ENCODE results near the gene RFC3. TPM values are rescaled to one million over a fixed set of nuclear protein-coding genes. Genes with fewer than 3 reads are reported as not detected.

Gene RFC3
- total and polyA plus RNA-seq, 2 donors (not counting 1 experiment from before 2014, with no cell fraction given) = 3.1 to 13.4 TPM

DNA sequence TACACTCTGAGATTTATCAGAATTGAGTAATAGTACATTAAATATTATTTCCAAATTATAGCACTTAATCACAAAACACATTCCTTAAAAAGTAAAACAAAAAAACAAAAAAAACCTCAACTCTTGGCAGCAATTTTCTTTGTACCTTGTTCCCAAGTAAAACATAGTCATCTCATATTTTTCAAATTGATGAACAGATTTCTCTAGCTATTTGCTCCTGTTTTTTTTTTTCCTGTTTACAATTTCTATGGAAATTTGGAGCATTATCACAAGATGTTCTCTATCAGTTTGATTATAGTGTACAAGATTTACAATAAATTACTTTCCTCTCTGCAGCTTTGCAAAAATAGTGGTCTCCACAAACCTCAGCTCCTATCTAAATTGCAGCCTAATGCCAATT, 25.0 kb downstream of the RFC3 start:
- no peak for TF ChIP-seq EZH2 (IDR thresholded peaks at IDR 0.05; ENCODE audit: low read length, missing control alignments)
- TF ChIP-seq, protein P1, sequence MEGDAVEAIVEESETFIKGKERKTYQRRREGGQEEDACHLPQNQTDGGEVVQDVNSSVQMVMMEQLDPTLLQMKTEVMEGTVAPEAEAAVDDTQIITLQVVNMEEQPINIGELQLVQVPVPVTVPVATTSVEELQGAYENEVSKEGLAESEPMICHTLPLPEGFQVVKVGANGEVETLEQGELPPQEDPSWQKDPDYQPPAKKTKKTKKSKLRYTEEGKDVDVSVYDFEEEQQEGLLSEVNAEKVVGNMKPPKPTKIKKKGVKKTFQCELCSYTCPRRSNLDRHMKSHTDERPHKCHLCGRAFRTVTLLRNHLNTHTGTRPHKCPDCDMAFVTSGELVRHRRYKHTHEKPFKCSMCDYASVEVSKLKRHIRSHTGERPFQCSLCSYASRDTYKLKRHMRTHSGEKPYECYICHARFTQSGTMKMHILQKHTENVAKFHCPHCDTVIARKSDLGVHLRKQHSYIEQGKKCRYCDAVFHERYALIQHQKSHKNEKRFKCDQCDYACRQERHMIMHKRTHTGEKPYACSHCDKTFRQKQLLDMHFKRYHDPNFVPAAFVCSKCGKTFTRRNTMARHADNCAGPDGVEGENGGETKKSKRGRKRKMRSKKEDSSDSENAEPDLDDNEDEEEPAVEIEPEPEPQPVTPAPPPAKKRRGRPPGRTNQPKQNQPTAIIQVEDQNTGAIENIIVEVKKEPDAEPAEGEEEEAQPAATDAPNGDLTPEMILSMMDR (conservative IDR thresholded peaks at IDR 0.05 in 1 of 2, IDR thresholded peaks at IDR 0.05 in 1 of 2; ENCODE audit: low read depth in 1 of 2, low read length in 2 of 2) = no peak
- Histone ChIP-seq H3K79me2 (ENCODE audit: control insufficient read depth, insufficient read depth, low read length) (no peaks in the 10 kb centered on the region), H3K27me3 (ENCODE audit: control insufficient read depth, insufficient read depth, low read length) (no peaks in the 10 kb centered on the region), H3K27ac (ENCODE audit: insufficient read depth, low read length) (no peak overlapping the region), H3K36me3 (ENCODE audit: control insufficient read depth, insufficient read depth, low read length) (no peaks in the 10 kb centered on the region), H2AFZ (ENCODE audit: low read length) (no peak overlapping the region), H3K4me2 (ENCODE audit: extremely low read depth, insufficient read depth, low read length) (no peak overlapping the region), H3K9me3 (ENCODE audit: control insufficient read depth, insufficient read depth, low read depth, low read length) (no peaks in the 10 kb centered on the region), H3K4me3 (replicated peaks in 1 of 4; ENCODE audit: control extremely low read depth in 1 of 4, insufficient read depth in 1 of 4, low read depth in 3 of 4, low read length in 4 of 4) (no peak overlapping the region), H3K9ac (ENCODE audit: insufficient read depth, low read length) (no peak overlapping the region), H4K20me1 (ENCODE audit: control insufficient read depth, extremely low read depth, insufficient read depth, low read length) (no peaks in the 10 kb centered on the region), H3K4me1 (ENCODE audit: control insufficient read depth, extremely low read depth, insufficient read depth, low read length) (no peaks in the 10 kb centered on the region)
- no peak for DNase-seq (ENCODE audit: low read depth in 2 of 2)

DNA sequence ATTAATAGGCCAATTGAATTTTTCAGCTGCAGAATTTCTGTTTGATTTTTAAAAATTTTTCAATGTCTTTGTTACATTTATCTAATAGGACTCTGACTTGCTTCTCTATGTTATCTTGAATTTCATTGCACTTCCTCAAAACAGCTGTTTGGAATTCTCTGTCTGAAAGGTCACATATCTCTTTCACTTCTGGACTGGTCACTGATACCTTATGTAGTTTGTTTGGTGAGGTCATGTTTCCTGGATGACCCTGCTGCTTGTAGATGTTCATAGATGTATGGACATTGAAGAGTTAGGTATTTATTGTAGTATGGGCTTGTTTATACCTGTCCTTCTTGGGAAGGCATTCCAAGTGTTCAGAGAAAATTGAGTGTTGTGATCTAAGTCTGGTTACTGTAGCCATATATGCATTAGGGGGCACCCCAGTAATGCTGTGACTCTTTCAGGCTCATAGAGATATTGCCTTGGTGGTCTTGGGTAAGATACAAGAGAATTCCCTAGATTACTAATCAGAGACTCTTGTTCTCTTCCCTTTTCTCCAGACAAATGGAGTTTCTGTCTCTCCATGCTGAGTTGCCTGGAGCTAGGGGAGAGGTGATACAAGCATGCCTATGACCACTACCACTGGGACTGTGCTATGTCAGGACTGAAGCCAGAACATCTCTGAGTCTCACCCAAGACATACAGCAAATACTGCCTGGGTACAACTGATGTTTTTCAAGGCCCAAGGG, 27.8 kb downstream of the RFC3 start:
- Histone ChIP-seq H3K27ac (ENCODE audit: insufficient read depth, low read length) (no peak overlapping the region), H3K4me3 (replicated peaks in 1 of 4; ENCODE audit: control extremely low read depth in 1 of 4, insufficient read depth in 1 of 4, low read depth in 3 of 4, low read length in 4 of 4) (no peak overlapping the region)
- TF ChIP-seq, protein P1 (conservative IDR thresholded peaks at IDR 0.05 in 1 of 2, IDR thresholded peaks at IDR 0.05 in 1 of 2; ENCODE audit: low read depth in 1 of 2, low read length in 2 of 2) = no peak
- TF ChIP-seq EZH2 (IDR thresholded peaks at IDR 0.05; ENCODE audit: low read length, missing control alignments) = no peak

GRCh38 chr13:33846303-33847062, 28.5 kb downstream of the RFC3 start:
- no peaks in the 10 kb centered on the region for H3K27me3 ChIP-seq (ENCODE audit: control insufficient read depth, insufficient read depth, low read length)
- no peak overlapping the region for H3K4me2 ChIP-seq (ENCODE audit: extremely low read depth, insufficient read depth, low read length)
- no peaks in the 10 kb centered on the region for H3K4me1 ChIP-seq (ENCODE audit: control insufficient read depth, extremely low read depth, insufficient read depth, low read length)
- DNase-seq (ENCODE audit: low read depth in 2 of 2) = no peak
- no peak overlapping the region for H3K9ac ChIP-seq (ENCODE audit: insufficient read depth, low read length)
- no peaks in the 10 kb centered on the region for H3K79me2 ChIP-seq (ENCODE audit: control insufficient read depth, insufficient read depth, low read length)
- H3K27ac ChIP-seq (ENCODE audit: insufficient read depth, low read length) = no peak overlapping the region
- TF ChIP-seq EZH2 (IDR thresholded peaks at IDR 0.05; ENCODE audit: low read length, missing control alignments) = no peak
- TF ChIP-seq, protein P1 (conservative IDR thresholded peaks at IDR 0.05 in 1 of 2, IDR thresholded peaks at IDR 0.05 in 1 of 2; ENCODE audit: low read depth in 1 of 2, low read length in 2 of 2) = no peak
- H4K20me1 ChIP-seq (ENCODE audit: control insufficient read depth, extremely low read depth, insufficient read depth, low read length) = no peaks in the 10 kb centered on the region
- H3K4me3 ChIP-seq (replicated peaks in 1 of 4; ENCODE audit: control extremely low read depth in 1 of 4, insufficient read depth in 1 of 4, low read depth in 3 of 4, low read length in 4 of 4) = no peak overlapping the region
- H3K9me3 ChIP-seq (ENCODE audit: control insufficient read depth, insufficient read depth, low read depth, low read length) = no peaks in the 10 kb centered on the region
- H3K36me3 ChIP-seq (ENCODE audit: control insufficient read depth, insufficient read depth, low read length) = no peaks in the 10 kb centered on the region
- no peak overlapping the region for H2AFZ ChIP-seq (ENCODE audit: low read length)

More for the DNA sequence above, 27.8 kb downstream of the RFC3 start:
- no peak overlapping the region for H3K9ac ChIP-seq (ENCODE audit: insufficient read depth, low read length)
- DNase-seq (ENCODE audit: low read depth in 2 of 2) = no peak
- no peaks in the 10 kb centered on the region for H3K36me3 ChIP-seq (ENCODE audit: control insufficient read depth, insufficient read depth, low read length)
- no peaks in the 10 kb centered on the region for H3K4me1 ChIP-seq (ENCODE audit: control insufficient read depth, extremely low read depth, insufficient read depth, low read length)
- H3K27me3 ChIP-seq (ENCODE audit: control insufficient read depth, insufficient read depth, low read length) = no peaks in the 10 kb centered on the region
- no peak overlapping the region for H2AFZ ChIP-seq (ENCODE audit: low read length)
- H4K20me1 ChIP-seq (ENCODE audit: control insufficient read depth, extremely low read depth, insufficient read depth, low read length) = no peaks in the 10 kb centered on the region
- H3K4me2 ChIP-seq (ENCODE audit: extremely low read depth, insufficient read depth, low read length) = no peak overlapping the region
- H3K79me2 ChIP-seq (ENCODE audit: control insufficient read depth, insufficient read depth, low read length) = no peaks in the 10 kb centered on the region
- H3K9me3 ChIP-seq (ENCODE audit: control insufficient read depth, insufficient read depth, low read depth, low read length) = no peaks in the 10 kb centered on the region

Data from fibroblast of lung (primary cell).